Midbrain (tissue), 1 donor: Measurements from ENCODE around the gene VTCN1.
A peak's percentile ranks its signal among the peaks of the same experiment; 100 is the strongest.
"Not testable (repeated sequence)": the region's sequence is repeated elsewhere in the genome, so short reads cannot be mapped to it uniquely, and the experiment has no call there.

Experiments
- DNase-seq: peaks from one replicate; lab custom pipeline; 2025; lab: John Stamatoyannopoulos, UW

The VTCN1 gene

GRCh38 chr1:117166076-117166475 is 44.7 kb downstream of the VTCN1 start:
- DNase-seq: no peak

DNA sequence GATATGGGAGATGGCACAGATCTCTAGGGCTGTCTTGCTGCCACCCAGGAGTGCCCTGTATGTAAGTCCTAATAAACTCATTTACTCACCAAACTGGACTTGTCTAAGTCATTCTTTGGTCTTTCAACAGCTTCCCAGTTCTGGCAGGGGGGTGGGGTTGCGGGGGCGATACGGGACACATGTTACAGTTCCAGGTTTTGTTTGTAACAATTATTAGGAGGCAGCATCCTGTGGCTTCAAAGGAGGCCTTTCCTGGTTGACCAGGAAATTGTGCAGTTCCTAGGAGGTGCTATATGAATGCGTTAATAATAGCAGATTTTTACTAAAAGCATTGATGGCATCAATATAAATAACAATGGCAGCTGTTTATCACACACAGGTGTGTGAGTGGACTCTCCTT is 46.5 kb downstream of the VTCN1 start:
- DNase-seq: no peak

GRCh38 chr1:117162816-117163215 is 47.9 kb downstream of the VTCN1 start:
- no peak for DNase-seq

GRCh38 chr1:117161887-117162286 is 48.8 kb downstream of the VTCN1 start:
- no peak for DNase-seq

GRCh38 chr1:117151305-117151704 is 59.4 kb downstream of the VTCN1 start:
- DNase-seq: not testable (repeated sequence)

DNA sequence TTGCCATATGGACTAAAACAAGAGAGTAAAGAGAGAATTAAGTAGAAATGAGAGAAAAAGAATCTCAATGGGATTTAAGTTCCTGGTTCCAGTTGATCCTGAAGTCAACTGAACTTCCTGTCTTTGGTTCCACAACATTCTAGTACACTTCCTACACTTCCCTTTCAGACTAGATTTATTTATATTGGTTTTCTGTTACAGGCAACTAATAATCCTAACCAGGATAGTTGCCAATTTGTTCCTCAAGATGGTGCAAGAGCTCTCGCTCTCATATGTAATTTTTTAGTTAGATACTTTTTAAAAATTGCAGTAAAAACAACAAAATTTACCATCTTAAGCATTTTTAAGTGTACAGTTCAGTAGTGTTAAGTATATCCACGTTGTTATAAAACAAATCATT is 60.4 kb downstream of the VTCN1 start:
- DNase-seq: no peak

DNA sequence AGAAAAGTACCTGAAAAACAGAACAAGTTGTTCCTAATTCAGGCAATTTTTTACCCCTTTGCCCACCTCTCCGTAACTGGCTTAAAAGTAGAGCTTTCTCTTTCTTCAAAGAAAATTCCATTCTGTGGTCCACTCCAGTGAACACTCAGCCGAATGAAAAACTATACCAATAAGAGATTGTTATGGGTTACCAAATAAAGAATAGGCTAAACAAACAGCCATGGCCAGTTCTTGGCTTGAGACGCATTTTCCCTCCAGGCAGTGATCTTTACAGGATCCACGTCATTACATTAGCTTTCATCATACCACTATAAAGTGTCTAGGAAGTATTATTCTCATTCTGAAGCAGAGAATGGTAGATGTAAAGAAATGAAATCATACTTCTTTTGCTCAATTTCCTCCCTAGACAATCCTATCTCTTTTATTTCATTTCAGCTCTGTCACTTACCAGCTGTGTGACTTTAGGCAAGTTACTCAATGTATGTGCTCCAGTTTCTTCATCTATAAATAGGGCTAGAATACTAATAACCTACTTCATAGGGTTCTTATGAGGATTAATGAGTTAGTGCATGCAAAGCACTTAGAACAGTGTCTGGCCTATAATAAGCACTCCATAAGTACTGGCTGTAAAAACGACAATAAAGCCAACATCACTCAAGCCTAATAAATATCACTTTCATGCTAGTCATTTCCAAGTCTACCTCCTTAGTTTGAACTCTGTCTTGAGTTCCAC is 62.7 kb downstream of the VTCN1 start:
- DNase-seq: no peak

DNA sequence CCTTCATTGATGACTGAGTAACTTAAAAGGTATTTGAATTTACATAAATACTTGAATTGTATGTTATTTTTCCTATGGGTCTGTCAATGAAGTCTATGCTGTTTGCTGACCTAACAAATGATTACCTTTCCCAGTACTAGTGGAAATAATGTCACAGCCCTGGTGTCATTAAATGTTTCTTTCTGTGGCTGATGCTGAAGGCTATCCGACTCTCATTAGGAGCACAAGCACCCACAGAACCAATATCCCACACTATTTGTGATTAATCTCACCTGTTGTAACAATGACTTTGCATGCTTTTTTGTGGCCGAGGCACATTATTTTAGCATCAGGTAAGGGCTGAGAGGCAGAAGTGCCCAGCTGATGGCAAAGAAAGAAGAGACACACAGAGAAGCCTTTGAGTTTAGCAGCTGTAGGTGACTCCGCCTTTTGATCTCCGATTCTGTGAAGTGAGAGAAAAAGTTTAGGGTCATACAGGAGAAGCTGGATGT is 63.3 kb downstream of the VTCN1 start:
- DNase-seq: no peak

DNA sequence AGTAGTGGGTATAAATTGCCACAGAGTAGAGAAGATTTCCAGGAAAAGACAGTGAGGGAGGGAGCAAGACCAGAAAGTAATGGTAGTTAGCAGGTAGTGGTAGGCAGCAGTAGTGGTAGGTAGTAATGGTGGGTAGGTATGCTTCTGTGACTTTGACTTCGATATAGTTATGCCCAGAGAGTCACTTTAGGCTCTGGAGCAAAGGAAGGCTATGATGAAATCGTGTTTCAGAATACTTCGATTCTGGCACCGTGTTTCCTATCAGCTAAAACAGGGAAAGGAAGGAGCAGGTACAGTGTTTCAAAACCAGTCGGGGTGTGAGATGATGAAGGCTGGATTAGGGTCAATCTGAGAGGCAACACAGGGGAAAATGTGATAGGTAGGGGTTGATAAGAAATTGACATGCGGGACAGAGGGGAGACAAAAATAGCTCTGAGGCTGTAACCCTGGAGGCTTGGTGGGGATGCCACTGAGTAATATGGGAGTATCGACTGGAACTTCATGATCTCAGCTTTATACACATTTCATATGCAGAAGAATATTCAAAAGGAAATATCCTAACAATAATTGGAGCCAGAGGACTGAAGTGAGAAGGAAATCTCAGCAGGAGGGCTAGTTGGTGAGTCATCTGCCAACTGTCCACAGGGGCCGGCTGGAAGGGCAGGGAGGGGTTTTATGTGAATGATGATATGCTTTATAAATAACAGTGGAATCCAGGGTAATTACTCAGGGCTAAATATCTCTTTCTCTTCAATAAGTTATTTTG is 64.0 kb downstream of the VTCN1 start:
- DNase-seq: no peak

DNA sequence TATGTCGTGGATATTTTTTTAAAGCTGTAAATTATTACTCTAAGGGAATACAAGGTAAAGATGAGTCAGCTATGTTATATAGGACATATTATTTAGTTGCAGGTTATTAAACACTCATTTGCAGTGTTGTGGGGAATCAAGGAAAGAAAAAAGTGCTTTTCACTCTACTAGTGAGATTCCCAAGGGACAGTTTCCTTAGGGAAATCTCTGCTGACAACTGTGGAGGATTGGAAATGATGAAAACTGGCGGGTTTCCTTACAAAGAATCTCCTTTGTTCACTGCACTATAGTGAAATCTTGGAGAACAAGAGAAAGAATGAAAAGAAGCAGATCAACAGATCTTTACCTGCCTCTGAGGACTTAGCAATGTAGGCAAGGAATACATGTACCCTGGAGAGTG is 64.7 kb downstream of the VTCN1 start:
- DNase-seq: no peak

- DNase-seq: no peak
Measured at GRCh38 chr1:117143871-117144270, 66.9 kb downstream of the VTCN1 start.

GRCh38 chr1:117143172-117143571 is 67.6 kb downstream of the VTCN1 start:
- DNase-seq: no peak

DNA sequence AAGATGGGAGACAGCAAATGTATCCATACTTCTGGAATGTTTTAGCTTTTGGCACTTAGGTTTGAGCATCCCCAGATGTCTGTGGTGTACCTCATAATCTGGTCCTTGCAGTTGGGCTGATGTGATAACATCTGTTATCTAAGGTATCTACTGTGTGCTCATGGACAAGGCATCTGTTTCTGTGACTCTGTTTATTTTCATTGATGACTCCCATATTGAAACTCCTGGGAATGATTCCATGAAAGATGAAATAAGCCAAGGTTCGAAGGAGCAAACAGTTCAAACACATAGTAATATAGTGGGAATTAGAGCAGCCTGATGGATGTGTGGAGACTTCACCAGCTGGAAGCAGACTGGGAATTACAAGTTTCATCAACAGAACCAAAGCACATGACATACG is 68.5 kb downstream of the VTCN1 start:
- no peak for DNase-seq

- no peak for DNase-seq
Measured at GRCh38 chr1:117138561-117138960, 72.2 kb downstream of the VTCN1 start.

DNA sequence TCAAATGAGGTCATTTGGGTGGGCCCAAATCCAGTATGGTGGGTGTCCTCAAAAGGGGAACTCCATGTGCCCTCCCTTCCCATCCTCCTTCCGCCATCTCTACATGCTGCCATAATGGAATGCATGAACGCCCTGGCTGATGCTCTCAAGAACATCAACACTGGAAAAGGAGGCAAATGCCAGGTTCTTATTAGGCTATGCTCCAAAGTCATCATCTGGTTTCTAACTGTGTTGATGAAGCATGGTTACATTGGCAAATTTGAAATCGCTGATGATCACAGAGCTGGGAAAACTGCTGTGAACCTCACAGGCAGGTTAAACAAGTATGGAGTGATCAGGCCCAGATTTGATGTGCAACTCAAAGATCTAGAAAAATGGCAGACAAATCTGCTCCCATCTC is 72.6 kb downstream of the VTCN1 start:
- no peak for DNase-seq

- no peak for DNase-seq
Measured at GRCh38 chr1:117137281-117137855, 73.4 kb downstream of the VTCN1 start.

- DNase-seq: no peak
Measured at GRCh38 chr1:117136749-117137148, 74.0 kb downstream of the VTCN1 start.

- no peak for DNase-seq
Measured at GRCh38 chr1:117135329-117135728, 75.4 kb downstream of the VTCN1 start.

DNA sequence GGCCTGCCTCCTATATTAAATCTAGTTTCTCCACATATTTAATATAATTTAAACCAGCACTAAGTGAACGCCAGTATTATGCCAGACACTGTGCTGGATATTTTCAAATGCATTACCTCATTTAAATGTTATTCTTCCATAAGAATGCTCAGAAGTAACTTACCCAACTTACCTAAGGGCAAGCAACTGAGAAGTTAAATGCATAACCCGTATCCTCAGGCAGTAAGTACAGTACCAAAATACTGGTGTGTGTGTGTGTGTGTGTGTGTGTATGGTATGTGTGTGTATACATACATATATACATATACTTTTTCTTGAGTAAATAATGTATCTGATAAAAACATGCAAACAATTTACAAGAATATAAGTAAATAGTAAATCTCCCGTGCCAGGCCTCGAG is 80.2 kb downstream of the VTCN1 start:
- DNase-seq: no peak

GRCh38 chr1:117128323-117129079 is 82.2 kb downstream of the VTCN1 start:
- peak; percentile 61 for DNase-seq

GRCh38 chr1:117127795-117128194 is 82.9 kb downstream of the VTCN1 start:
- no peak for DNase-seq

- no peak for DNase-seq
Measured at GRCh38 chr1:117124661-117125060, 86.1 kb downstream of the VTCN1 start.
